Uterus (tissue), 2 donors: ENCODE data around the gene PAX2.

ENCODE experiments used
- POLR2A ChIP-seq, 2 donors: fragments of 450-650 bp; IDR thresholded peaks; one replicate each; pipeline ENCODE4 v1.6.1; 2016; ENCODE audit warnings: antibody characterized with exemption in 2 of 2, mild to moderate bottlenecking in 1 of 2, moderate library complexity in 1 of 2
- TF ChIP-seq, protein P1 (sequence below), 4 experiments: fragments of 200-600 bp in 2 of 4; fragments of 450-650 bp in 2 of 4; sonication (generic) in 2 of 4; IDR thresholded peaks; one replicate each; pipeline ENCODE4 v1.5.1; 2016 to 2019; ENCODE audit warnings: antibody characterized with exemption in 4 of 4, mild to moderate bottlenecking in 2 of 4, moderate library complexity in 1 of 4

DNA sequence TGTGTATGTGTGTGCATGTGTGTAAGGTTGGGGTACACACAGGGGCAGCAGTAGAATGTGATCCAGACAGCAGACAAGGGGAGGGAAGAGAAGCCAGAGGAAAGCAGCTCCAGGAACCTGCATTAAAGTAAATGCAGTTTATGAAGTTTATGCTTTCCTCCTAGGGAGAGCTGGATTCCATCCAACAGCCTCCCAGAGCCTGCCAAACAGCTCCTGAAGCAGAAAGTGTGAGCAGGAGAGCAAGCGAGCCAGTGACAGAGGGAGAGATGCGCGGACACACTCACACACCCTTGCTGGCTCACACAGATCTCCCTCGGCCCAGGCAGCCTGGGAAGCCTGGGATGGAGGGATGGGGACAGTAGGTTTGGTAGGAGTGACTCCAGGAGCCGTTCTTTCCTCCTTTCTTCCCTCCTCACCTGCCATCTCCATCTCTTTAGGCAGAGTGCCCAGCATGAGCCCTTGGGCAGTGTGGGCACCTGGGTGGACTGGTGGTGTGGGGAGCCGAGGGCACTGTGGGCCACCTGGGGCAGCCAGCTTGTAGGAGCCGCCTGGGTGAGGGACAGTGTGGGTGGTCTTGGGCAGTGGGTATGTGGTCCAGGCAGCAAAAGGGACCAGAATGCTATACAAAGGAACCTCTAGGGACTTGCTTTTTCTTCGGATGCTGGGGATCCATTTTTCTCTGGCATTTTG lies 46.1 kb downstream of the PAX2 start:
- TF ChIP-seq, protein P1, sequence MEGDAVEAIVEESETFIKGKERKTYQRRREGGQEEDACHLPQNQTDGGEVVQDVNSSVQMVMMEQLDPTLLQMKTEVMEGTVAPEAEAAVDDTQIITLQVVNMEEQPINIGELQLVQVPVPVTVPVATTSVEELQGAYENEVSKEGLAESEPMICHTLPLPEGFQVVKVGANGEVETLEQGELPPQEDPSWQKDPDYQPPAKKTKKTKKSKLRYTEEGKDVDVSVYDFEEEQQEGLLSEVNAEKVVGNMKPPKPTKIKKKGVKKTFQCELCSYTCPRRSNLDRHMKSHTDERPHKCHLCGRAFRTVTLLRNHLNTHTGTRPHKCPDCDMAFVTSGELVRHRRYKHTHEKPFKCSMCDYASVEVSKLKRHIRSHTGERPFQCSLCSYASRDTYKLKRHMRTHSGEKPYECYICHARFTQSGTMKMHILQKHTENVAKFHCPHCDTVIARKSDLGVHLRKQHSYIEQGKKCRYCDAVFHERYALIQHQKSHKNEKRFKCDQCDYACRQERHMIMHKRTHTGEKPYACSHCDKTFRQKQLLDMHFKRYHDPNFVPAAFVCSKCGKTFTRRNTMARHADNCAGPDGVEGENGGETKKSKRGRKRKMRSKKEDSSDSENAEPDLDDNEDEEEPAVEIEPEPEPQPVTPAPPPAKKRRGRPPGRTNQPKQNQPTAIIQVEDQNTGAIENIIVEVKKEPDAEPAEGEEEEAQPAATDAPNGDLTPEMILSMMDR (IDR thresholded peaks at IDR 0.05), result no peak
- TF ChIP-seq POLR2A (IDR thresholded peaks at IDR 0.05), result no peak
